Loucy (cell line): ENCODE data around the gene PHACTR2.
"Not testable (repeated sequence)": the region's sequence is repeated elsewhere in the genome, so short reads cannot be mapped to it uniquely, and the experiment has no call there.

Experiments
- H2AFZ ChIP-seq: fragments of 200-600 bp; sonication (generic); 2 replicates; pipeline ENCODE4 v1.6.0; 2016; ENCODE audit warnings: antibody characterized with exemption, mild to moderate bottlenecking, low read length, moderate library complexity
- H3F3A ChIP-seq: fragments of 200-600 bp; 2 replicates; pipeline ENCODE4 v1.6.0; 2016; ENCODE audit warnings: antibody characterized with exemption, low read depth, mild to moderate bottlenecking
- H3K27me3 ChIP-seq: fragments of 200-600 bp; sonication (generic); 2 replicates; pipeline ENCODE4 v1.6.1; 2014; ENCODE audit warnings: low read length, mild to moderate bottlenecking; ENCODE audit not compliant: insufficient read depth, poor library complexity, severe bottlenecking
- H3K36me3 ChIP-seq: fragments of 200-600 bp; sonication (generic); 2 replicates; pipeline ENCODE4 v1.6.1; 2016; ENCODE audit warnings: low read length; ENCODE audit not compliant: insufficient read depth
- H3K4me1 ChIP-seq: fragments of 200-600 bp; sonication (generic); 2 replicates; pipeline ENCODE4 v1.5.1; 2014; ENCODE audit warnings: low read length, mild to moderate bottlenecking; ENCODE audit not compliant: insufficient read depth, poor library complexity, severe bottlenecking
- H3K4me2 ChIP-seq: fragments of 200-600 bp; sonication (generic); 2 replicates; pipeline ENCODE4 v1.6.0; 2014; ENCODE audit warnings: antibody characterized with exemption, low read length, low read depth, mild to moderate bottlenecking; ENCODE audit not compliant: poor library complexity, severe bottlenecking
- H3K4me3 ChIP-seq: fragments of 200-600 bp; sonication (generic); 2 replicates; pipeline ENCODE4 v1.5.1; 2014; ENCODE audit warnings: low read length, mild to moderate bottlenecking, mixed read lengths; ENCODE audit not compliant: poor library complexity, severe bottlenecking
- H3K79me2 ChIP-seq: fragments of 200-600 bp; sonication (generic); 2 replicates; pipeline ENCODE4 v1.6.1; 2014; ENCODE audit warnings: low read length; ENCODE audit not compliant: insufficient read depth
- H3K9ac ChIP-seq: fragments of 200-600 bp; sonication (generic); 2 replicates; pipeline ENCODE4 v1.6.0; 2014; ENCODE audit warnings: mild to moderate bottlenecking, low read depth, low read length, moderate library complexity; ENCODE audit not compliant: poor library complexity, severe bottlenecking
- H3K9me2 ChIP-seq: fragments of 200-600 bp; sonication (generic); replicated peaks from 2 replicates; pipeline ENCODE4 v1.6.1; 2016; ENCODE audit warnings: low read depth, low read length, mixed read lengths
- H3K9me3 ChIP-seq: fragments of 200-600 bp; sonication (generic); 2 replicates; pipeline ENCODE4 v1.6.1; 2014; ENCODE audit warnings: mild to moderate bottlenecking, antibody characterized with exemption, low read length, low read depth; ENCODE audit not compliant: insufficient read depth
- H4K20me1 ChIP-seq: fragments of 200-600 bp; sonication (generic); 2 replicates; pipeline ENCODE4 v1.6.0; 2014; ENCODE audit warnings: antibody characterized with exemption, low read length, mild to moderate bottlenecking; ENCODE audit not compliant: insufficient read depth, poor library complexity, severe bottlenecking
- EZH2phosphoT487 ChIP-seq: fragments of 200-600 bp; IDR thresholded peaks from 2 replicates; pipeline ENCODE4 v1.6.1; 2018; ENCODE audit warnings: antibody characterized with exemption, mild to moderate bottlenecking, moderate library complexity, borderline replicate concordance
- TF ChIP-seq, protein P1 (sequence below): fragments of 200-600 bp; sonication (generic); conservative IDR thresholded peaks from 2 replicates; pipeline ENCODE4 v1.5.1; 2014; ENCODE audit warnings: mild to moderate bottlenecking, antibody characterized with exemption, low read length

PHACTR2 gene

GRCh38 chr6:143856762-143857161 lies 179.0 kb downstream of the PHACTR2 start:
- H3K9me3 ChIP-seq, H3K27me3 ChIP-seq, H3K9ac ChIP-seq, H2AFZ ChIP-seq, H3F3A ChIP-seq, H3K4me1 ChIP-seq, H3K4me2 ChIP-seq, H3K4me3 ChIP-seq, H4K20me1 ChIP-seq, H3K9me2 ChIP-seq: not testable (repeated sequence)
- Histone ChIP-seq H3K79me2 (peaks cover 10% of the 10 kb centered on the region; the same call in 1 of the 2 replicates), H3K36me3 (peaks cover 73% of the 10 kb centered on the region)

DNA sequence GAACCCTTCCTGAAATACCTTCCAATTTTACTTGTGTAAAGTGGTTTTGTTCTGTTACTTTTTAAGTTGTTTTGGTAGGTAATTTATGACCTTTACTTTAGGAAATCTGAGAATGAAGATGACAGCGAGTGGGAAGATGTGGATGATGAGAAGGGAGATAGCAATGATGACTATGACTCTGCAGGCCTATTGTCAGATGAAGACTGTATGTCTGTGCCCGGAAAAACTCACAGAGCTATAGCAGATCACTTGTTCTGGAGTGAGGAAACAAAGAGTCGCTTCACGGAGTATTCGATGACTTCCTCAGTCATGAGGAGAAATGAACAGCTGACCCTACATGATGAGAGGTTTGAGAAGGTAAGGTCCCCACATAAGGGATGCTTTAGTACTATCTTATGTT lies 179.9 kb downstream of the PHACTR2 start:
- H3K4me1 ChIP-seq: no peaks in the 10 kb centered on the region
- peaks cover 74% of the 10 kb centered on the region for H3K36me3 ChIP-seq
- no peaks in the 10 kb centered on the region for H3K9me3 ChIP-seq
- no peak overlapping the region for H3K4me3 ChIP-seq
- no peak for TF ChIP-seq EZH2phosphoT487
- TF ChIP-seq, protein P1, sequence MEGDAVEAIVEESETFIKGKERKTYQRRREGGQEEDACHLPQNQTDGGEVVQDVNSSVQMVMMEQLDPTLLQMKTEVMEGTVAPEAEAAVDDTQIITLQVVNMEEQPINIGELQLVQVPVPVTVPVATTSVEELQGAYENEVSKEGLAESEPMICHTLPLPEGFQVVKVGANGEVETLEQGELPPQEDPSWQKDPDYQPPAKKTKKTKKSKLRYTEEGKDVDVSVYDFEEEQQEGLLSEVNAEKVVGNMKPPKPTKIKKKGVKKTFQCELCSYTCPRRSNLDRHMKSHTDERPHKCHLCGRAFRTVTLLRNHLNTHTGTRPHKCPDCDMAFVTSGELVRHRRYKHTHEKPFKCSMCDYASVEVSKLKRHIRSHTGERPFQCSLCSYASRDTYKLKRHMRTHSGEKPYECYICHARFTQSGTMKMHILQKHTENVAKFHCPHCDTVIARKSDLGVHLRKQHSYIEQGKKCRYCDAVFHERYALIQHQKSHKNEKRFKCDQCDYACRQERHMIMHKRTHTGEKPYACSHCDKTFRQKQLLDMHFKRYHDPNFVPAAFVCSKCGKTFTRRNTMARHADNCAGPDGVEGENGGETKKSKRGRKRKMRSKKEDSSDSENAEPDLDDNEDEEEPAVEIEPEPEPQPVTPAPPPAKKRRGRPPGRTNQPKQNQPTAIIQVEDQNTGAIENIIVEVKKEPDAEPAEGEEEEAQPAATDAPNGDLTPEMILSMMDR: no peak
- no peak overlapping the region for H2AFZ ChIP-seq
- H3K4me2 ChIP-seq: no peak overlapping the region
- no peaks in the 10 kb centered on the region for H3K27me3 ChIP-seq
- peaks cover 6% of the 10 kb centered on the region; the same call in 1 of the 2 replicates for H3K79me2 ChIP-seq
- H3K9me2 ChIP-seq: no peaks in the 10 kb centered on the region
- no peaks in the 10 kb centered on the region for H4K20me1 ChIP-seq
- no peak overlapping the region for H3K9ac ChIP-seq
- H3F3A ChIP-seq: no peaks in the 10 kb centered on the region

DNA sequence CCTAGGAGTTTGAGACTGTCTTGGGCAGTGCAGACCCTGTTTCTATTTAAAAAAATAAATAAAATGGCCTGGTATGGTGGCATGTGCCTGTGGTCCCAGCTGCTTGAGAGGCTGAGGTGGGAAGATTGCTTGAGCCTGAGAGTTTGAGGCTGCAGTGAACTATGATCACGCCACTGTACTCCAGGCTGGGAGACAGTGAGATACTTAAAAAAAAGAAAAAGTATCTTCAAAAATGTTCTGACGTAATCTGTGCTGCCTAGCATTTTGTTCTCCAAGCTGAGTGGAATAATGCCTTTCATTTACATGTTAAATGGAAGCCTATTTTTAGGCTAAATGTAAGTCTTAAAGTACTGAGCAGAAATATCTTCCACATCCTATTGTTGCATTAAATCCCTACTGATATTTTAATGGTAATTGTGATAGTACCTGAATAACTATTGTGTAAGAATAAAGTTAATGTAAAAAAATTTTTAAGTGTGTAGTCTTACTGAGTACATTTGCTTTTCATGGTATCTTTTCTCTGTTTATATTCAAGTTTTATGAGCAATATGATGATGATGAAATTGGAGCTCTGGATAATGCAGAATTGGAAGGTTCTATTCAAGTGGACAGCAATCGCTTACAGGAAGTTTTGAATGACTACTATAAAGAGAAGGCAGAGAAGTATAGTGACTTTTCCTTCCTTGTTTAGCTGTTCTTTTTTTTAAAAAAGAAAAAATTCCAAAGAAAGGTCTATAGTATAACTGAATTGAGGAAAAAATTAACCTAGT lies 182.3 kb downstream of the PHACTR2 start:
- H3K4me2 ChIP-seq: no peak overlapping the region
- H3K36me3 ChIP-seq: peaks cover 95% of the 10 kb centered on the region
- H3K79me2 ChIP-seq: peaks cover 2% of the 10 kb centered on the region; the same call in 1 of the 2 replicates
- no peaks in the 10 kb centered on the region for H3F3A ChIP-seq
- H4K20me1 ChIP-seq: no peaks in the 10 kb centered on the region
- TF ChIP-seq, protein P1: no peak
- TF ChIP-seq EZH2phosphoT487: no peak
- H3K9ac ChIP-seq: no peak overlapping the region
- no peak overlapping the region for H3K4me3 ChIP-seq
- no peaks in the 10 kb centered on the region for H3K27me3 ChIP-seq
- no peak overlapping the region for H2AFZ ChIP-seq
- no peaks in the 10 kb centered on the region for H3K9me3 ChIP-seq
- no peaks in the 10 kb centered on the region for H3K9me2 ChIP-seq
- no peaks in the 10 kb centered on the region for H3K4me1 ChIP-seq

DNA sequence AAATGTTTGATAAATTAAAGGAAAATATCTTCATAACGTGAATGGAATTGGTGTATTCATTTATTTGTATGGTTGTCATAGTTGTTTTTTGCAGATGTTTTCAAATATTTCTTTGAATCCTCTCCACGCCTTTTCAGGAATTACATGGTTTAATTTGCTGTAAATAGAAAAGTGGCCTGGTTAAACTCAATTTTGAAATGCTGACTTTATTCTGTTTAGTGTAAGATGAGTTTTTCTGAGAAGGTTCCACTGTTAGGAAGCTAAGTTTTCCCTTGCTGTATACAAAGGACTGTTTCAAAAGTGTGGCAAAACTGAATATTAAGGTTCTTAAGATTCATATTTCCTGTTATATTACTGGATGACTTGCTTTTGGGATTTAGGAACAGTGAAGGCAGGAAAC lies 186.0 kb downstream of the PHACTR2 start:
- Histone ChIP-seq H3K4me3 (no peak overlapping the region), H3K9ac (no peak overlapping the region), H3F3A (no peaks in the 10 kb centered on the region), H3K27me3 (no peaks in the 10 kb centered on the region), H3K9me2 (no peaks in the 10 kb centered on the region), H4K20me1 (no peaks in the 10 kb centered on the region), H3K4me1 (no peaks in the 10 kb centered on the region), H3K9me3 (no peaks in the 10 kb centered on the region), H2AFZ (no peak overlapping the region), H3K79me2 (no peaks in the 10 kb centered on the region), H3K4me2 (no peak overlapping the region), H3K36me3 (peaks cover 63% of the 10 kb centered on the region)
- no peak for TF ChIP-seq EZH2phosphoT487
- TF ChIP-seq, protein P1: no peak
